ENCODE results near the gene SUSD4. TPM values are rescaled to one million over a fixed set of nuclear protein-coding genes. Genes with fewer than 3 reads are reported as not detected.

SUSD4 gene
- total RNA-seq, 1 donor from 2014 or later = 18.5 TPM

- peaks cover 5% of the 10 kb centered on the region for H3K27me3 Mint-ChIP-seq (ENCODE audit: unreplicated experiment)
- H3K4me1 Mint-ChIP-seq (ENCODE audit: unreplicated experiment) = peaks cover 24% of the 10 kb centered on the region
- no peak for DNase-seq (ENCODE audit: low spot score)
- no peak overlapping the region for H3K27ac Mint-ChIP-seq (ENCODE audit: unreplicated experiment)
- H3K36me3 Mint-ChIP-seq (ENCODE audit: low read depth, unreplicated experiment) = no peaks in the 10 kb centered on the region
- no peak for TF ChIP-seq CTCF (IDR thresholded peaks at IDR 0.05; ENCODE audit: unreplicated experiment)
- H3K4me3 Mint-ChIP-seq (ENCODE audit: unreplicated experiment) = no peak overlapping the region
- H3K9me3 Mint-ChIP-seq (ENCODE audit: unreplicated experiment) = no peaks in the 10 kb centered on the region
These were observed 24.9 kb downstream of the SUSD4 start for GRCh38 chr1:223338811-223339746.

- TF ChIP-seq CTCF (IDR thresholded peaks at IDR 0.05; ENCODE audit: unreplicated experiment) = no peak
- Mint-ChIP-seq H3K4me3 (ENCODE audit: unreplicated experiment) (no peak overlapping the region), H3K27me3 (ENCODE audit: unreplicated experiment) (peaks cover 5% of the 10 kb centered on the region), H3K27ac (ENCODE audit: unreplicated experiment) (no peak overlapping the region), H3K9me3 (ENCODE audit: unreplicated experiment) (no peaks in the 10 kb centered on the region), H3K36me3 (ENCODE audit: low read depth, unreplicated experiment) (no peaks in the 10 kb centered on the region), H3K4me1 (ENCODE audit: unreplicated experiment) (peaks cover 23% of the 10 kb centered on the region)
- DNase-seq (ENCODE audit: low spot score) = no peak
These were observed 26.7 kb downstream of the SUSD4 start for GRCh38 chr1:223337174-223337869.

GRCh38 chr1:223334156-223334555 lies 29.8 kb downstream of the SUSD4 start:
- H3K27ac Mint-ChIP-seq (ENCODE audit: unreplicated experiment) = no peak overlapping the region
- H3K4me1 Mint-ChIP-seq (ENCODE audit: unreplicated experiment) = peaks cover 3% of the 10 kb centered on the region
- no peaks in the 10 kb centered on the region for H3K9me3 Mint-ChIP-seq (ENCODE audit: unreplicated experiment)
- H3K4me3 Mint-ChIP-seq (ENCODE audit: unreplicated experiment) = no peak overlapping the region
- peaks cover 9% of the 10 kb centered on the region for H3K27me3 Mint-ChIP-seq (ENCODE audit: unreplicated experiment)
- TF ChIP-seq CTCF (IDR thresholded peaks at IDR 0.05; ENCODE audit: unreplicated experiment) = no peak
- no peak for DNase-seq (ENCODE audit: low spot score)
- no peaks in the 10 kb centered on the region for H3K36me3 Mint-ChIP-seq (ENCODE audit: low read depth, unreplicated experiment)

- H3K4me1 Mint-ChIP-seq (ENCODE audit: unreplicated experiment) = no peaks in the 10 kb centered on the region
- H3K4me3 Mint-ChIP-seq (ENCODE audit: unreplicated experiment) = no peak overlapping the region
- peaks cover 4% of the 10 kb centered on the region for H3K27me3 Mint-ChIP-seq (ENCODE audit: unreplicated experiment)
- no peaks in the 10 kb centered on the region for H3K9me3 Mint-ChIP-seq (ENCODE audit: unreplicated experiment)
- DNase-seq (ENCODE audit: low spot score) = no peak
- TF ChIP-seq CTCF (IDR thresholded peaks at IDR 0.05; ENCODE audit: unreplicated experiment) = no peak
- no peak overlapping the region for H3K27ac Mint-ChIP-seq (ENCODE audit: unreplicated experiment)
- no peaks in the 10 kb centered on the region for H3K36me3 Mint-ChIP-seq (ENCODE audit: low read depth, unreplicated experiment)
These were observed 31.0 kb downstream of the SUSD4 start for GRCh38 chr1:223332997-223333396.

GRCh38 chr1:223331929-223332328 lies 32.0 kb downstream of the SUSD4 start:
- no peaks in the 10 kb centered on the region for H3K4me1 Mint-ChIP-seq (ENCODE audit: unreplicated experiment)
- TF ChIP-seq CTCF (IDR thresholded peaks at IDR 0.05; ENCODE audit: unreplicated experiment) = no peak
- H3K4me3 Mint-ChIP-seq (ENCODE audit: unreplicated experiment) = no peak overlapping the region
- H3K27ac Mint-ChIP-seq (ENCODE audit: unreplicated experiment) = no peak overlapping the region
- peaks cover 4% of the 10 kb centered on the region for H3K27me3 Mint-ChIP-seq (ENCODE audit: unreplicated experiment)
- H3K9me3 Mint-ChIP-seq (ENCODE audit: unreplicated experiment) = no peaks in the 10 kb centered on the region
- no peak for DNase-seq (ENCODE audit: low spot score)
- no peaks in the 10 kb centered on the region for H3K36me3 Mint-ChIP-seq (ENCODE audit: low read depth, unreplicated experiment)

All from endothelial cell (in vitro differentiated cells).